Measurements from ENCODE around the gene KREMEN1.

The KREMEN1 gene

GRCh38 chr22:29128891-29129807, 56.3 kb downstream of the KREMEN1 start:
- DNase-seq (ENCODE audit: low read depth, low spot score): no peak

DNA sequence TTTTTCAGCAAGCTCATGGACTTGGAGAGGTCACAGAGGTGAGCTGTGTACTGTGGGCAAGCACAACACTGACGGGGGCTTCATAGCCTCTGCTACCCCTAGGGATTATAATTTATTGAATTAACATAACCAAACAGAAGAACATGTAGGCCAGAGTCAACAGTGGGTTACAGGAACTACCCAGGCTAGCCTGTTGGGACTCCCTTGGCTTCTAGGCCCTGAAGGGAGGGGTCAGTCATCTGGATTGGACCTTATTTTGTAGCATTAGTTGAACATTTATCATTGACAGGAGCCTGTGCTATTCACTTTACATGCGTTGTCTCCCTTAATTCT, 56.9 kb downstream of the KREMEN1 start:
- no peak for DNase-seq (ENCODE audit: low read depth, low spot score)

- DNase-seq (ENCODE audit: low read depth, low spot score): no peak
Measured at GRCh38 chr22:29130476-29130875, 57.6 kb downstream of the KREMEN1 start.

DNA sequence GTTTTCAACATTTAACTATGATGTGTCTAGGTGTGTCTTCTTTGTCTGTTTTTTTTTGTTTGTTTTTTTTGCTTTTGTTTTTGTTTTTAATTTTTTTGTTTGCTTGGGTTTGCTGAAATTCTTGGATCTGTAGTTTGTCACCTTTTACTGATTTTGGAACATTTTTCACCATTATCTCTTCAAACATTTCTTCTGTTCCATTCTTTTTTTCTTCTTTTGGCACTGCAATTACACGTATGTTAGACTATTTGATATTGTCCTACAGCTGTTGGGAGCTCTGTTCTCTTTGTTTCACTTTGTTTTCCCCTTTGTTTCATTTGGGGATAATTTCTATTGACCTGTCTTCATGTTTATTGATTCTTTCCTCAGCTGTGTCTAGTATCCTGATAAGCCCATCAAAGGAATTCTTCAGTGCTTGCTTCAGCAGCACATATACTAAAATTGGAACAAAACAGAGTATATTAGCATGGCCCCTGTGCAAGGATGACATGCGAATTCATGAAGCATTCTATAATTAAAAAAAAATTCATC, 60.8 kb downstream of the KREMEN1 start:
- no peak for DNase-seq (ENCODE audit: low read depth, low spot score)

DNA sequence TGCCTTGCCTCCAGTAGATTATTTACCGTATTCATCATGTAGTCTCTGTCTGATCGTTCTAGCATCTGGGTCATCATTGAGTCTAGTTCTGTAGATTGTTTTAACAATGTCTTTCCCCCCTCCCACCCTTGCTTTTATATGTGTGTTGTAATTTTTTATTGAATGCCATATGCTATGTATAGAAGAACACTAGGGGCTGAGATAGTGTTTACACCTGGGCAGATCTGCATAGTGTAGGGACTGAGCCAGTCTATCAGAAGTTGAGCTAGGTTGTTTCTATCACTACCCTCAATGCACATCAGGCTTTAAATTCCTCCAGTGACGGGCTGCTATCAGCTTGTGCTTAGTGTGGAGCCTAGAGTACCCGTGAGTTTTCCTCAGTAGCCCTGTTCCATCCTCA, 61.6 kb downstream of the KREMEN1 start:
- DNase-seq (ENCODE audit: low read depth, low spot score): no peak

DNA sequence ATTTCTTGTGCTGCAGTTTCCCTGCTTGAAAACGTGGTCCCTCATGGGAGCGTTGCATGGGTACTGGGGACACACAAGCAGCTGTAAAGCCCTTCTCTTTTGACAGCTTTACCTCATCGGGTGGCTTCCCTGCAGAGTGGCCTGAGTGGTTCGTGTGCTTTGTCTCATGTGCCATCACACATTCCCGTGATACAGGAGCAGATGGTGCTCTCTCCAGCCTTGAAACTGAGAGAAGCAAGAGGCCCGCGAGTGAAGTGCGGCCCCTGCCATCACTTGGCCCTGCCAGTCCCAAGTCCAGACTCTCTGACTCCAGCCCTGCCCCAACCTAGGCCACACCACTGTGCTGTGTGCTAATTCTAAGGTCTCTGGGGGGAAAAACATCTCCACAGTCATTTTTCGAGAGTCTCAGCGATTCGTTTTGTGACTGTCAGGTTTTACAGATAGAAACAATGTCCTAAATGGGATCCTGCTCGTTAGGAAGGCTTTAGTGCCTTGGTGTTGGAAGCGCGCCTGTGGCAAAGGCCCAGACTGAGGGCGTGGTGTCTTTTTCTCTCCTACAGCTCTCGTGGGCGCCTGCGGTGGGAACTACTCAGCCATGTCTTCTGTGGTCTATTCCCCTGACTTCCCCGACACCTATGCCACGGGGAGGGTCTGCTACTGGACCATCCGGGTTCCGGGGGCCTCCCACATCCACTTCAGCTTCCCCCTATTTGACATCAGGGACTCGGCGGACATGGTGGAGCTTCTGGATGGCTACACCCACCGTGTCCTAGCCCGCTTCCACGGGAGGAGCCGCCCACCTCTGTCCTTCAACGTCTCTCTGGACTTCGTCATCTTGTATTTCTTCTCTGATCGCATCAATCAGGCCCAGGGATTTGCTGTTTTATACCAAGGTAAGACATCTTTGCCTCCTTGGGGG, 64.2 kb downstream of the KREMEN1 start:
- no peak for DNase-seq (ENCODE audit: low read depth, low spot score)

GRCh38 chr22:29138556-29139305, 65.9 kb downstream of the KREMEN1 start:
- no peak for DNase-seq (ENCODE audit: low read depth, low spot score)

DNA sequence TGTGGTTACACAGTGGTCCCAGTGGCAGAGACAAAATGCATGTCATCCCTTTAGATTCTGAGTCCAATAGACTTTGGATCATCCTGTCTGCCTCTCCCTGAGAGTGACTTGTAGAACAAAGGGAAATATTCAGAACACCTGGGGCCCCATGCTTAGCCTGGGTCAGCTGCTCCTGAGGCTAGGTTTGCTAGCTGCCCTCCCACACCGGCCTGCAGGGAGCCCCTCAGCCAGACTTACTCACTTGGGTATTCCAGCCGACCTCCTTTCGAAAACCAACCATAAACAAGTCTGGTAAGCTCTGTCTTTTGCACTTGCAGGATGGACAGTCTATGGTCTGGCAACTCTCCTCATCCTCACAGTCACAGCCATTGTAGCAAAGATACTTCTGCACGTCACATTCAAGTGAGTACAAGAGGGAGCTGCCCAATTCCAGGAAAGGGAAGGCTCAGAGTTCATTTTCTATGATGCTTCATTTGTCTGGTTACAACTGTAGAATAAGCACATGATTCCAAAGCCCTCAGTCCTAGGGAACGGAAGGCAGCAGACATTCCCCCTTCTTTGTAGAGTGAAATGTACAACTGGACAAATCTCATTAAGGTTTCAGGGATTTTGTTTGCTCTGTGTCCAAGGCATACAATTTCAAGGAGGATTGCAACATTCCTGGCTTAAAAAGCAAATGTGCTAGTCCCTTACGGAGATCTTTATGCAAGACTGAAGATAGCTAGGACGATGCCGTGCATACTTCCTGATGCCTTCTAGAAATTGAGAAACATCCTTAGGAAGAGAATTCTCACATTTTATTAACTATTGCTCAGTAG, 67.3 kb downstream of the KREMEN1 start:
- DNase-seq (ENCODE audit: low read depth, low spot score): no peak

- DNase-seq (ENCODE audit: low read depth, low spot score): no peak
Measured at GRCh38 chr22:29141078-29141688, 68.3 kb downstream of the KREMEN1 start.

GRCh38 chr22:29142116-29142515, 69.3 kb downstream of the KREMEN1 start:
- no peak for DNase-seq (ENCODE audit: low read depth, low spot score)

GRCh38 chr22:29143941-29144785, 71.3 kb downstream of the KREMEN1 start:
- no peak for DNase-seq (ENCODE audit: low read depth, low spot score)

GRCh38 chr22:29144786-29145160, 71.9 kb downstream of the KREMEN1 start:
- DNase-seq (ENCODE audit: low read depth, low spot score): no peak

GRCh38 chr22:29145321-29146072, 72.7 kb downstream of the KREMEN1 start:
- DNase-seq (ENCODE audit: low read depth, low spot score): no peak

DNA sequence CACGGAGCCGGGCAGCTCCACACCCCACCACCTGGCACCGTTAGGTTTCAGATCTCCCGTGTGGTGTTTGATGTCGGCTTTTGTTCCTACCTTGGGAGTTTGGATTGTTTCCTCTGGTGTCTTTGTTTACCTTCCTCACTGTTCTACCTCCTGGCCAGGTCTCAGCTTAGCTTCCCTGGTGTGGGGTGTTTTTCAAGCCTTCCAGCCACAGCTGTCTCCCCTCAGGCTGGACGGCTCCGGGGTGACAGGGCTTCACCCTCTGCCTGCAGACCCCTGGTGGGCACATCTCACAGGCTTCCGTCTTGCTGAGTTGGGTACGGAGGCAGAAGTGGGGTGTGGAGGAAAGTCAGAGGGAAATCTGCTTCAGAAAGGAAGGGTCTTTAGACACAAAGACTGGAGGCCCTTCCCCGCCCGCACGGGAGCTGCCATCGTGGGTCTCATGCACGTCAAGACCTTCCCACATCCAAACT, 73.3 kb downstream of the KREMEN1 start:
- no peak for DNase-seq (ENCODE audit: low read depth, low spot score)

DNA sequence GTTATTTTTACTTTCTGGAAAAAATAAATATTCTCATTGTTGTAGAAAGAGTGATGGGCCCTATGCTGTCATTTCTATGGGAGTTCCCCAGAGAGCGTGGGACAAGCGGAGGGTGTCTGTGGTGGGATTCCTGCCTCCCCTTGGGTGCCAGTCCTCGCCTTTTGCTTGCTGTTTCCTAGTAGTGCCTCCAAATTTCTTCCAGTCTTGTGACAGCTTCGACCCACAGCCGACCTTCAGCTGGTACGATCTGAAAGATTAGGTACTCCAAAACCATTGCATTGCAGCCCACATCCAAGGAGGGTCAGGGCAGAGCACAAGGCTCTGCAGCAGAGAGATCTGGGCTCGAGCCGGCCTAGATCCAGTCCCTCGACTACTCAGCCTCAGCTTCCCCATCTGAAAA, 73.9 kb downstream of the KREMEN1 start:
- DNase-seq (ENCODE audit: low read depth, low spot score): no peak

DNA sequence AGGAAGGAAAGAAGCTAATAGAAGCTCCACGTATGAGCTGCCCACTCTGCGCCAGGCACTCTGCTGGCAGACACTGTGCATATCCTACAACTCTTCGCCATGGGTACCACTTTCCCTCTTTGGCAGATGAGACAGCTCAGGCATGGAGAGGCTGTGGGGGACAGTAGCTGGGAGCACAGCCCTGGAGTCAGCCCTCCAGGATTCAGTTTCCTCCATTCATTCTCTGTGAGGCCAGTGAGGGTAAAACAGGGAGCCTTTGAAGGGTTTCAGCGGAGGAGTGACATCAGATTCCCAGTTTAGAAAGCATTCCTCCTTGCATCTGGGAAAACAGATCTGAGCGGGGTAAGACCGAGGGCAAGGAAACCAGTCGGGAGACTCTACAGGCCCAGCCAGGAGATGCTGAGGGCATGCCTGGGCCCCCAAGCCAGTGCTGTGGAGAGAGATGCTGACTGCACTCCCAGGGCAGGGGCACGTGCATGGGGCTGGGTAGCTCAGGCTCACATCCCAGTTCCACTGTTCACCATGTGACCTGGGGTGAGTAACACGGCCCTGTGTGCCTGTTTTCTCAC, 74.6 kb downstream of the KREMEN1 start:
- DNase-seq (ENCODE audit: low read depth, low spot score): no peak

DNA sequence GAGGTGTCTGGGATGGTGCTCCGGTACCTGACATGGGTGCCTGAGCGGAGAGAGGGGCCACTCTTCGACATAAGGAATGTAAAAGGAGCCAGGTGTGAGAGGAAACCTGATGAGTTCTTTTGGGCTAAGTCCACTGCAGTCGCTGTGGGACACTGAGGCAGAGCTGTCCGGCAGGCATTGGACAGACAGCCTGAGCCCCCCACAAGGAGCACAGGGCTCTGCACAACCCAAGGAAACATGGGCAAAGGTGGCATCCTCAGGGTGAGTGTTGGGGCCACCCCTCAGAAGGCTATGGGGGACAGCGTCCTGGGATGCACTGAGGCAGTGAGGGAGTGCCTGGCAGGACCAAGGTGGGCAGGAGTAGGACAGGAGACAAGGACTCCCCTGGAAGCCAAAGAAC, 75.2 kb downstream of the KREMEN1 start:
- DNase-seq (ENCODE audit: low read depth, low spot score): no peak

DNA sequence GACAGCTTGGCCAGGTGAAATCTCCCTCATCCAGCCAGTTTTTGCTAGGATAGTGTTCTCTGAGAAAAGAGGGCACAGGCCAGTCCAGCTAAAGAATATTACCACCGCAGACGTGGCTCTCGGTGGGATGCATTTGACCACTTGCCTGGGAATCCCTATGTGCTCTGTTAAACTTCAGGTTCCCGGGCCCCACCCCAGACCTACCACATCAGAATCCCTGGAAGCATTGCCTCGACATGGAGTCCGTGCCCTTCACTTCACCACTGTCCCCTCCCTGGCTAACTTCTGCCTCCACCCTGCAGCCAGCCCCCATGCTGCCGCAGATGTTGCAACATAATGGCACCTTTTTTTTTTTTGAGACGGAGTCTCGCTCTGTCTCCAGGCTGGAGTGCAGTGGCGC, 76.0 kb downstream of the KREMEN1 start:
- DNase-seq (ENCODE audit: low read depth, low spot score): no peak
